Activated naive CD4-positive, alpha-beta T cell treated with anti-CD3 and anti-CD28 coated beads for 36 hours (primary cell): ENCODE measurements around the gene HSFX4. TPM values are rescaled to one million over a fixed set of nuclear protein-coding genes. Genes with fewer than 3 reads are reported as not detected.
"Not testable (repeated sequence)": the region's sequence is repeated elsewhere in the genome, so short reads cannot be mapped to it uniquely, and the experiment has no call there.

Experiments
- CTCF ChIA-PET: fragments of 350-600 bp; sonication (Branson Sonifier 250); formaldehyde crosslinking; loops from one replicate; lab custom pipeline; 2021; ENCODE audit warnings: antibody characterized with exemption; lab: Charles Lee
- DNase-seq: peaks from one replicate; pipeline ENCODE4 v3.0.0-alpha.2; 2020
- H3K27ac Mint-ChIP-seq: one replicate; pipeline ENCODE4 v1.8.0; 2021; ENCODE audit warnings: mild to moderate bottlenecking, mixed read lengths
- H3K27me3 Mint-ChIP-seq: one replicate; pipeline ENCODE4 v1.8.0; 2021; ENCODE audit warnings: low read depth, mixed read lengths
- H3K36me3 Mint-ChIP-seq: one replicate; pipeline ENCODE4 v1.8.0; 2021; ENCODE audit warnings: low read depth, mixed read lengths
- H3K4me1 Mint-ChIP-seq: one replicate; pipeline ENCODE4 v1.8.0; 2021; ENCODE audit warnings: low read depth, mixed read lengths
- H3K4me3 Mint-ChIP-seq: one replicate; pipeline ENCODE4 v1.8.0; 2021; ENCODE audit warnings: mild to moderate bottlenecking, moderate library complexity, mixed read lengths
- H3K9me3 Mint-ChIP-seq: one replicate; pipeline ENCODE4 v1.8.0; 2021; ENCODE audit warnings: mixed read lengths
- intact Hi-C: fragments of 100-400 bp; cut with micrococcal nuclease; formaldehyde crosslinking; loops from one replicate; pipeline ENCODE4 v1.15.1; 2023
- total RNA-seq, 2 experiments: library from RNA; stranded (reverse); gene quantifications; one replicate each; pipeline ENCODE4 v1.2.3, GENCODE V29; 2021

The HSFX4 gene
- total RNA-seq, 2 experiments from 2014 or later, result not detected

GRCh38 chrX:149924434-149924833, 4.9 kb upstream of the HSFX4 start:
- H3K4me3 Mint-ChIP-seq, DNase-seq, H3K4me1 Mint-ChIP-seq, CTCF ChIA-PET, H3K9me3 Mint-ChIP-seq, H3K36me3 Mint-ChIP-seq, H3K27ac Mint-ChIP-seq, H3K27me3 Mint-ChIP-seq, intact Hi-C loops: not testable (repeated sequence)

- H3K36me3 Mint-ChIP-seq, intact Hi-C loops, H3K4me3 Mint-ChIP-seq, H3K27me3 Mint-ChIP-seq, H3K4me1 Mint-ChIP-seq, DNase-seq, H3K9me3 Mint-ChIP-seq, H3K27ac Mint-ChIP-seq, CTCF ChIA-PET: not testable (repeated sequence)
Measured at GRCh38 chrX:149927245-149927963, 2.0 kb upstream of the HSFX4 start.

- H3K4me3 Mint-ChIP-seq, H3K4me1 Mint-ChIP-seq, H3K9me3 Mint-ChIP-seq, DNase-seq, H3K36me3 Mint-ChIP-seq, intact Hi-C loops, H3K27ac Mint-ChIP-seq, H3K27me3 Mint-ChIP-seq, CTCF ChIA-PET: not testable (repeated sequence)
Measured at GRCh38 chrX:149927964-149928258, 1.5 kb upstream of the HSFX4 start.

GRCh38 chrX:149928635-149929034, 738 bp upstream of the HSFX4 start:
- DNase-seq, intact Hi-C loops, H3K9me3 Mint-ChIP-seq, H3K27ac Mint-ChIP-seq, CTCF ChIA-PET, H3K4me1 Mint-ChIP-seq, H3K4me3 Mint-ChIP-seq, H3K27me3 Mint-ChIP-seq, H3K36me3 Mint-ChIP-seq: not testable (repeated sequence)

- intact Hi-C loops, DNase-seq, H3K9me3 Mint-ChIP-seq, CTCF ChIA-PET, H3K27ac Mint-ChIP-seq, H3K4me3 Mint-ChIP-seq, H3K4me1 Mint-ChIP-seq, H3K36me3 Mint-ChIP-seq, H3K27me3 Mint-ChIP-seq: not testable (repeated sequence)
Measured at GRCh38 chrX:149931355-149931754, 2.0 kb downstream of the HSFX4 start.

GRCh38 chrX:149932150-149932549, 2.8 kb downstream of the HSFX4 start:
- H3K27me3 Mint-ChIP-seq, DNase-seq, H3K27ac Mint-ChIP-seq, H3K9me3 Mint-ChIP-seq, H3K36me3 Mint-ChIP-seq, intact Hi-C loops, H3K4me3 Mint-ChIP-seq, H3K4me1 Mint-ChIP-seq, CTCF ChIA-PET: not testable (repeated sequence)

GRCh38 chrX:149932970-149933369, 3.6 kb downstream of the HSFX4 start:
- H3K27me3 Mint-ChIP-seq, H3K9me3 Mint-ChIP-seq, DNase-seq, H3K36me3 Mint-ChIP-seq, intact Hi-C loops, H3K4me1 Mint-ChIP-seq, H3K4me3 Mint-ChIP-seq, CTCF ChIA-PET, H3K27ac Mint-ChIP-seq: not testable (repeated sequence)

- H3K4me1 Mint-ChIP-seq, intact Hi-C loops, H3K36me3 Mint-ChIP-seq, H3K9me3 Mint-ChIP-seq, H3K27me3 Mint-ChIP-seq, H3K4me3 Mint-ChIP-seq, DNase-seq, CTCF ChIA-PET, H3K27ac Mint-ChIP-seq: not testable (repeated sequence)
Measured at GRCh38 chrX:149933547-149933946, 4.2 kb downstream of the HSFX4 start.

GRCh38 chrX:149937328-149937727, 8.0 kb downstream of the HSFX4 start:
- not testable (repeated sequence) for DNase-seq
- CTCF ChIA-PET, result interaction anchor here (0.5 kb wide), 1 partner anchor 308 kb away, joined by 3 read pairs; no protein-coding TSS in a partner anchor

GRCh38 chrX:149937871-149938426, 8.6 kb downstream of the HSFX4 start:
- peak overlapping the region; percentile 88 for H3K4me3 Mint-ChIP-seq
- intact Hi-C loops, result no loop called here
- H3K36me3 Mint-ChIP-seq, result peaks cover 2% of the 10 kb centered on the region
- H3K27me3 Mint-ChIP-seq, result no peaks in the 10 kb centered on the region
- peak overlapping the region; percentile 98 for H3K27ac Mint-ChIP-seq
- DNase-seq, result peak; percentile 11
- peaks cover 2% of the 10 kb centered on the region for H3K4me1 Mint-ChIP-seq
- H3K9me3 Mint-ChIP-seq, result no peaks in the 10 kb centered on the region
- CTCF ChIA-PET, result interaction anchor here (0.5 to 1.3 kb wide), 4 partner anchors 21 to 417 kb away, joined by 3 to 6 read pairs (median 3); no protein-coding TSS in a partner anchor

More at GRCh38 chrX:149937328-149937727, 8.0 kb downstream of the HSFX4 start:
- H3K4me3 Mint-ChIP-seq, result peak overlapping the region; percentile 88
- H3K4me1 Mint-ChIP-seq, H3K27me3 Mint-ChIP-seq, H3K9me3 Mint-ChIP-seq, H3K36me3 Mint-ChIP-seq, intact Hi-C loops: not testable (repeated sequence)
- H3K27ac Mint-ChIP-seq, result peak overlapping the region; percentile 69

- Mint-ChIP-seq H3K36me3 (peaks cover 2% of the 10 kb centered on the region), H3K9me3 (no peaks in the 10 kb centered on the region), H3K27me3 (no peaks in the 10 kb centered on the region), H3K27ac (peak within 1 kb of the TSS; percentile 98), H3K4me3 (peak within 1 kb of the TSS; percentile 88), H3K4me1 (peaks cover 2% of the 10 kb centered on the region)
- DNase-seq, result peak; percentile 95
- CTCF ChIA-PET, result interaction anchor here (0.8 to 1.3 kb wide), 3 partner anchors 22 to 417 kb away, joined by 3 to 6 read pairs (median 3); no protein-coding TSS in a partner anchor
- intact Hi-C loops, result no loop called here
Measured at GRCh38 chrX:149938427-149938880, 9.1 kb downstream of the HSFX4 start, which contains the start of gene EOLA2. Gene EOLA2, minus strand, starts transcription at chrX:149938491. Its CDS starts 4,617 bp downstream, at chrX:149933874.

- DNase-seq, result peak; percentile 93
- H3K4me3 Mint-ChIP-seq, result peak overlapping the region; percentile 88
- intact Hi-C loops, result no loop called here
- H3K9me3 Mint-ChIP-seq, result no peaks in the 10 kb centered on the region
- CTCF ChIA-PET, result interaction anchor here (0.8 to 1.5 kb wide), 4 partner anchors 23 to 418 kb away, joined by 3 to 6 read pairs (median 3); no protein-coding TSS in a partner anchor
- no peaks in the 10 kb centered on the region for H3K27me3 Mint-ChIP-seq
- peaks cover 2% of the 10 kb centered on the region for H3K4me1 Mint-ChIP-seq
- H3K27ac Mint-ChIP-seq, result peak overlapping the region; percentile 98
- peaks cover 4% of the 10 kb centered on the region for H3K36me3 Mint-ChIP-seq
Measured at GRCh38 chrX:149938881-149939654, 9.7 kb downstream of the HSFX4 start.
